ENCODE measurements around the gene ALG1. TPM values are rescaled to one million over a fixed set of nuclear protein-coding genes. Genes with fewer than 3 reads are reported as not detected.

Gene ALG1, protein sequence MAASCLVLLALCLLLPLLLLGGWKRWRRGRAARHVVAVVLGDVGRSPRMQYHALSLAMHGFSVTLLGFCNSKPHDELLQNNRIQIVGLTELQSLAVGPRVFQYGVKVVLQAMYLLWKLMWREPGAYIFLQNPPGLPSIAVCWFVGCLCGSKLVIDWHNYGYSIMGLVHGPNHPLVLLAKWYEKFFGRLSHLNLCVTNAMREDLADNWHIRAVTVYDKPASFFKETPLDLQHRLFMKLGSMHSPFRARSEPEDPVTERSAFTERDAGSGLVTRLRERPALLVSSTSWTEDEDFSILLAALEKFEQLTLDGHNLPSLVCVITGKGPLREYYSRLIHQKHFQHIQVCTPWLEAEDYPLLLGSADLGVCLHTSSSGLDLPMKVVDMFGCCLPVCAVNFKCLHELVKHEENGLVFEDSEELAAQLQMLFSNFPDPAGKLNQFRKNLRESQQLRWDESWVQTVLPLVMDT
- 10 to 100 TPM; 29.2 to 47.5 (median 32.8) TPM for polyA plus RNA-seq

DNA sequence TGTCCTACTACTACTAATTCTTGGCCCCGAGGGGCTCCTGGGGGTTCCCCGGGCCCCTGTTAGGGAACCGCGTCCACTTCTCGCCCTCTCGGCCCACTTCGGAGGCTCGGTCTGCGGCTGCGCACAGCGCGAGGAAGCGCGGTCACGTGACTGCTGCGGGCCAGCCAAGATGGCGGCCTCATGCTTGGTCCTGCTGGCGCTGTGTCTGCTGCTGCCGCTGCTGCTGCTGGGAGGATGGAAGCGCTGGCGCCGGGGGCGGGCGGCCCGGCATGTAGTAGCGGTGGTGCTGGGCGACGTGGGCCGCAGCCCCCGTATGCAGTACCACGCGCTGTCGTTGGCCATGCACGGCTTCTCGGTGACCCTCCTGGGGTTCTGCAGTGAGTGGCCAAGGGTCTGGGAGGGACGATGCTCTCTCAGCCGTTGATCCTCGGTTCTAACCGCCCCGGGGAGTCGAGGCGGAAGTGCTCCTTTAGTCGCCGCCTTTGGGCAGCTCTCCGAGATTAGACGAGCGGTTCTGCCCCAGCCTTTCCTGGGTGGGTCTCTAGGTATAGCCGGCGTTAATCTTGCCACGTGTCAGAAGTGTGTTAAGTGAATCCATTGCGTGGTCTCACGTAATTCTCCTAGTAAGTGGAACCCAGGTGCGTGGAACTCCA, at the start of gene ALG1:
ALG1 (plus strand) TSS at position 163 of the 653 bp plus-strand sequence; CDS start at position 170, 7 bp downstream.
- Mint-ChIP-seq H3K36me3 (peaks cover 4 to 12% (median 5%) of the 10 kb centered on the region in 3 donors), H3K27ac (peak within 1 kb of the TSS; percentile 93 to 97 (median 96)), H3K9me3 (no peaks in the 10 kb centered on the region), H3K4me3 (peak within 1 kb of the TSS; percentile 90 to 99 (median 96)), H3K27me3 (ENCODE audit: low read depth in 3 of 3) (peaks cover 7 to 13% (median 12%) of the 10 kb centered on the region in 3 donors), H3K4me1 (peaks cover 29 to 34% of the 10 kb centered on the region in 2 donors)
- DNase-seq = peak; percentile 88 to 90 (median 89)

DNA sequence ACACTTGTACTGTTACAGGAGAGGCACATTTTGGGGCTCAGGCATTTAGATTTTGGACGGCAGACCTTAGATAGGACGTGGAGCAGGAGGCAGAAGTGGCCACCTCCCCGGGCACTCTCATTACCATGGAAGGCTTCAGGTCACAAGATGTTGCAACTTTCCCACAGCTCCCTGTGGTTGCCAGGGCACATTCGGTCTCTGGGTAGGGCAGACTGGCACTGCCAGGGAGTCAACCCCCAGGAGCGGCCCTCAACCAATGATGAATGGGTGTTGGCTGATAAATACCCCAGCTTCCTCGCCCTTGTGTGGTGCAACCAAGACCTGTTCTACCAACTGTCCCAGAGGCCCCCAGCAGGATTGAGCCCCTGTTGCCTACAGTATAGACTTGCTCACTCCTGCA, 49.1 kb upstream of the ALG1 start:
- Mint-ChIP-seq H3K27ac (no peak overlapping the region), H3K4me3 (no peak overlapping the region), H3K9me3 (no peaks in the 10 kb centered on the region), H3K4me1 (no peaks in the 10 kb centered on the region), H3K27me3 (ENCODE audit: low read depth in 3 of 3) (peaks cover 0 to 4% (median 4%) of the 10 kb centered on the region in 3 donors), H3K36me3 (no peaks in the 10 kb centered on the region)
- no peak for DNase-seq

DNA sequence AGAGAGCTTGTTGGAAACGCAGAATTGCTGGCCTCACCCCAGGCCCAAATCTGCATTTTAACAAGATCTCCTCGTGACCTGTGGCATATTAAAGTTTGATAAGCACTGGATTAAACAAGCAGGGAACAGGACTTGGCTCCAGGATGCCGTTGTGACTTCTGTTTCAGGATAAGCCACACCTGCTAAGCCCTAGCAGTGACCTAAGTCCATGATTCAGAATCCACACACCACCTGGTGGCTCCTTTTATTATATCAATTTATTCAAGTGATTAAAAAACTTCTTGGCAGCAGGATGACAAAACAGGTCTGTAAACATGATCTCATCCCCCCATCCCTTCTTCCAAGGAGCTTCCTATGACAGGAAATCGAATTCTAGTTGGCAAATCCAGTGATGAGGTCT, 47.0 kb upstream of the ALG1 start:
- Mint-ChIP-seq H3K27me3 (ENCODE audit: low read depth in 3 of 3) (peaks cover 0 to 6% (median 4%) of the 10 kb centered on the region in 3 donors), H3K4me3 (no peak overlapping the region), H3K4me1 (peaks cover 0 to 2% of the 10 kb centered on the region in 2 donors), H3K9me3 (no peaks in the 10 kb centered on the region), H3K27ac (no peak overlapping the region), H3K36me3 (peaks cover 0 to 4% (median 4%) of the 10 kb centered on the region in 3 donors)
- no peak for DNase-seq

DNA sequence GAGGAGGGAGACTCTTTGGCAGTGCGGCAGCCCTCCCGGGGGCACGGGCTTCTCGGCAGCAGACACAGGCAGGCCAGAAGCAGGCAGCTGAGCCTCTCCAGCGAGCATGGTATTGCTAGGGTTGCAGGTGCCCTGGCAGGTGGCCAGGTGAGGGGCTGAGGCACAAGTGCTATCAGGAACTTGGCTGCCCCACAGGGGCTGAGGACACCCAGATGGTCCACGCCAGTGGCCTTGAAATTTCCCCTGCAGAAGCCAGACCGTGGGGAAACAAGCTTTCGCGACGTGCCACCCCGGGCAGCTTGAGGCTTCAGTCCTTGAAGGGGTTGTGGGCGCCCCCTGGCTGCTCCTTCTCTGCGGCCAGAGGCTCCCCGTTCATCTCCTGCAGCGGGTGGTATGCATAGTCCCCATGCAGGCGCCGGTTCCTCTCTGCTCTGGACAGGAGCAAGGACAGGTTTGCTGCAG, 46.4 kb upstream of the ALG1 start:
- Mint-ChIP-seq H3K27me3 (ENCODE audit: low read depth in 3 of 3) (peaks cover 0 to 6% (median 2%) of the 10 kb centered on the region in 3 donors), H3K9me3 (no peaks in the 10 kb centered on the region), H3K4me1 (peaks cover 0 to 2% of the 10 kb centered on the region in 2 donors), H3K36me3 (peaks cover 0 to 4% (median 4%) of the 10 kb centered on the region in 3 donors), H3K4me3 (no peak overlapping the region), H3K27ac (no peak overlapping the region)
- DNase-seq = no peak

DNA sequence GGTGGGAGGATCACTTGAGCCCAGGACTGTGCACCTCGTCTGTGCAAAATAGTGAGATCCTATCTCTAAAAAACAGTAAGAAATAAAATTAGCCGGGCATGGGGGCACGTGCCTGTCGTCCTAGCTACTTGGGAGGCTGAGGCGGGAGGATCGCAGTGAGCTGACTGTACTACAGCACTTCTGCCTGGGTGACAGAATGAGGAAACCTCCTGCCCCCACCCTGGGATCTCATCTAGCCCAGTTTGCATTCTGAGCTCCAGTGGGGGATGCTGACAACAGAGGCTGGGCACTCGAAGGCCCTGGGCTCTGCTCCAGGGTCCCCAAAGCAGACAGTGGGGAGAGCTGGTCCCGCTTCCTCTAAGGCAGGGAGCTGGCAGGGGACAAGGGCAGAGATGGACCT, 45.0 kb upstream of the ALG1 start:
- Mint-ChIP-seq H3K9me3 (no peaks in the 10 kb centered on the region), H3K36me3 (peaks cover 0 to 8% (median 4%) of the 10 kb centered on the region in 3 donors), H3K27me3 (ENCODE audit: low read depth in 3 of 3) (peaks cover 0 to 3% (median 3%) of the 10 kb centered on the region in 3 donors), H3K4me1 (peaks cover 0 to 2% of the 10 kb centered on the region in 2 donors), H3K27ac (no peak overlapping the region), H3K4me3 (no peak overlapping the region)
- DNase-seq = no peak

DNA sequence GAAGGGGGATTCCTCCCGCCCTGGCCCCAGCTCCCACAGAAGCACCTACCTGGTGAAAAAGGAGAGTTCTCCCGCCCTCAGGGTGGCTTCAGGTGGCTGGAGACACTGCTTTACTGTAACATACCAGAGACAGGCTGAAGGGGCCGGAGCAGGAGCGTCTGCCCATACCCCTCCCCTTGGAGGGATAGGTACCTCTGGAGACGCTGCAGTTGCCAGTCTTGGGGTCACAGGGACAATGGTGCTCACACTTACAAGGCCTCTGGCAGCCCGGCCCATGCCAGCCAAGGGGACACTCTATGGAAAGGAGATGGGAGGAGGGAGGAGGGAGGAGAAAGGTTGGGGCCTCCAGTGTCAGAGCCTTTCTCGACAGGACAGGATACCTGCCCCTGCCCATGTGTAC, 44.6 kb upstream of the ALG1 start:
- Mint-ChIP-seq H3K9me3 (no peaks in the 10 kb centered on the region), H3K27me3 (ENCODE audit: low read depth in 3 of 3) (peaks cover 0 to 3% (median 2%) of the 10 kb centered on the region in 3 donors), H3K36me3 (peaks cover 0 to 8% (median 4%) of the 10 kb centered on the region in 3 donors), H3K4me1 (peaks cover 0 to 4% of the 10 kb centered on the region in 2 donors), H3K4me3 (no peak overlapping the region), H3K27ac (no peak overlapping the region)
- DNase-seq = no peak

DNA sequence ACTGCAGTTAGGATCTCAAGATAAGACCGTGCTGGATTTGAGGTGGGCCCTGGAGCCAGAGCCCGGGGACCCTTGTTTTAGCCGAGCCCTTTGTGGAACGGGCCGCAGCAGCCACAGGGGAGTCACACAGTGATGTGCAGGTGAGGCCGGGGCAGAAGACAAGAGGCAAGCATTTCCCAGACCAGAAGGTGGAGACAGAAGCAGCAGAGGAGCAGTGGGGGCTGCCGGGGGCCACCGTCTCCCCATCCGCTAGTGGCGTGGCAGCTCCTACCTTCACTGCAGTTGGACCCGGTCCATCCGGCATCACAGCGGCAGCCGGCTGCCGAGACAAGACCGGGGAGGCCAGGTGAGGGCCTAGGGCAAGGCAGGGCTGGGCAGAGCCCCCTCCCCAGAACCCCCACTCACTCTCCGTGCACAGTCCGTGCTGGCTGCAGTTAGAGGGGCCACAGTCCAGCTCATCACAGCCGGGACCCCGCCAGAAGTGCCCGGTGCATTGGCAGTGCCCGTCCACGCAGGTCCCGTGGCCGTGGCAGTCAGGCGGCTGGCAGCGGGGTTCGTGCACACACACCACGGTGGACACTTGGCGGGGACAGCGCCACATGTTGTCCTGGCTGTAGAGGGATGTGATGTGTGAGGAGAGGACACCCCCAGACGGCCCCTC, 43.9 kb upstream of the ALG1 start:
- Mint-ChIP-seq H3K27me3 (ENCODE audit: low read depth in 3 of 3) (peaks cover 0 to 3% (median 2%) of the 10 kb centered on the region in 3 donors), H3K4me1 (peaks cover 2 to 5% of the 10 kb centered on the region in 2 donors), H3K9me3 (no peaks in the 10 kb centered on the region), H3K36me3 (peaks cover 0 to 8% (median 4%) of the 10 kb centered on the region in 3 donors), H3K27ac (no peak overlapping the region), H3K4me3 (no peak overlapping the region)
- DNase-seq = no peak

DNA sequence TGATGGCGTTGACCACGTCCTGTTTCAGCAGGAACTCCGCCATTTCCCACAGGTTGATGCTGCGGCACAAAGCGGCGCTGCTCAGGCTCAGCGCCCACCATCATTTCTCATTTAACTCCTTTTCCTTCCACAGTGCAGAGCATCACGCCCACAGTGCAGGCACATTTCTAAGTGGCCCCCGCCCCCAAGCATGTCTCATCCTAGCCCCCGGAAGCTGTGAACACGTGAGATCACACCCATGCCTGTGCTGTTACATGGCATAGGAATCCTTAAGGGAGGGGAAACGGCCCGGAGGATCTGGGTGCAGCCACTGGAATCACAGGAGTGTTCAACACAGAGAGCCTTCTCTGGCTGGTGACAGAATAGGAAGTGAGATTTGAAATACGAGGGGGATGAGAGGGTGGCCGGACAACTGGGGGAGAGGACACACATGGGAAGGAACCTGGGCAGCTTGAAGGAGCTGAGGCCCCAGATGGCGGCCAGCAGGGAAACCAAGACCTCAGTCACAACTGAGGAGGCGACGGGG, 42.6 kb upstream of the ALG1 start:
- H3K9me3 Mint-ChIP-seq = no peaks in the 10 kb centered on the region
- peaks cover 10 to 11% of the 10 kb centered on the region in 2 donors for H3K4me1 Mint-ChIP-seq
- no peak overlapping the region for H3K27ac Mint-ChIP-seq
- H3K27me3 Mint-ChIP-seq (ENCODE audit: low read depth in 3 of 3) = peaks cover 3 to 5% (median 4%) of the 10 kb centered on the region in 3 donors
- no peak for DNase-seq
- peaks cover 0 to 8% (median 4%) of the 10 kb centered on the region in 3 donors for H3K36me3 Mint-ChIP-seq
- no peak overlapping the region for H3K4me3 Mint-ChIP-seq

DNA sequence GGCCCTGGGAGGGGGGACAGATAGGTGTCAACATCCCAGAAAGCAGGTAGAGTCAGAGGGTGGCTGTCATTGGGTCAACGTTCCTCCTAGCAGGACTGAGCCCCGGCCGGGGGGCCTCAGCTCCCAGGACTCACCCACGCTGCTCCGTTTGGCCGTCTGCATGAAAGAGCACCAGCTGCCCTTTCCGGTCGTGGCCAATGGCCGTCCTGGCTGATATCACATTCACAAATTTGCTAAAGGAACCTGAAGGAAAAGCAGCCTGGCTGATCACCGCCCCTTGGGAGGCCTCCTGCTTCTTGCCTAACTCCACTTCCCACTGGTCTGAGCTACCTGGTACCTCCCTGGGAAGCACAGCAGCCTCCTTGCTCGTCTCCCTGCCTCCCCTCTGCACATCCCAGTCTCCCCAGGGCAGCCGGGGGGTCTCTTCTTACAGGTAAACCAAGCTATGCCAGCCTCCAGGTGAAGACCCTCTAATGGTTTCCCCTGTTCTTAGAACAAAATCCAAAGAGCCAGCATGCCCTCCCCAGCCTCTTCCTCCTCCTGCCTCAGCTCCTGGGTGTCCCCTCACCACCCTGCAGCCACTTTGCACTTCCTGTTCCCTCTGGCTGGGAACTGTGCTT, 41.3 kb upstream of the ALG1 start:
- peak overlapping the region in 1 of 5 donors; percentile 7 for H3K4me3 Mint-ChIP-seq
- no peak overlapping the region for H3K27ac Mint-ChIP-seq
- peaks cover 16 to 21% of the 10 kb centered on the region in 2 donors for H3K4me1 Mint-ChIP-seq
- no peak for DNase-seq
- no peaks in the 10 kb centered on the region for H3K9me3 Mint-ChIP-seq
- peaks cover 3 to 8% (median 7%) of the 10 kb centered on the region in 3 donors for H3K27me3 Mint-ChIP-seq (ENCODE audit: low read depth in 3 of 3)
- peaks cover 0 to 8% (median 4%) of the 10 kb centered on the region in 3 donors for H3K36me3 Mint-ChIP-seq

DNA sequence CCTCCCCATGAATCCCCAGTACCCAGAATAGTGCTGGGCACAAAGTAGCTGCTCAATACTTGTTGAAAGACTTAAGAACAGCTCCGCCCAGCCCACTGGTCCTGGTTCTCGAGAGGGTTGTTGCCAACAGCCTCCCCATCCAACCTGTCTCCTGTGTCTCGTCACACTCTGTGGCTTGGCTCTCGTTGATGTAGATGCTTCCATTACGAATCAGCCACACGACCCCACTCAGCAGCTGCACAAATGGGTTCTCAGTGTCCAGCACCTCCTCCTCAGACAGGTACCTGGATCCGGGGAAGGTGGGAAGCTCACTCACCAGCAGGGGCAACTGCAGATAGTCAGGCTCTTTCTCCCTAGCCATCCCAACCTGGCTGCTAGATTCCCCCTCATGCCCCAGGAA, 40.0 kb upstream of the ALG1 start:
- no peak for DNase-seq
- Mint-ChIP-seq H3K9me3 (no peaks in the 10 kb centered on the region), H3K27ac (peak overlapping the region in 1 of 6 donors; percentile 42), H3K36me3 (peaks cover 0 to 8% (median 4%) of the 10 kb centered on the region in 3 donors), H3K4me1 (peaks cover 16 to 21% of the 10 kb centered on the region in 2 donors), H3K4me3 (peak overlapping the region in 3 of 5 donors; percentile 42 to 74 (median 58)), H3K27me3 (ENCODE audit: low read depth in 3 of 3) (peaks cover 3 to 8% (median 7%) of the 10 kb centered on the region in 3 donors)

DNA sequence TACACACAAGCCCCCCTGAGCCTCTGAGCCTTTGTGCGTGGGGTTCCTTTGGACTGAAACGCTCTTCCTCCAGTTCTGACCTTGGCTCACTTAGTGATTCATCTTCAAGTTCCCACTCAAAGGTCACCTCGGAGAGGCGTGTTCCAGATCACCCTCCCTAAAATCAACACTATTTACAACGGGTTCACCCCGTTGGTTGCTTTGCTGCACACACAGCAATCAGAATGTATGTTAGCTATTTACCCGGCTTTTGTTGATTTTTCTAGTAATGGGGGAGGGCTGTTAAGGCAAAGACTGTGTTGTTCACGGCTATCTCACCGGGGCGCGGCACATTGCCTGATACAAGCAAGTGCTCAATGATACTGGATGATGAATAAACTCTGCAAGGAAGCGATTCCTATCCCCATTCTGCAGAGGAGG, 38.9 kb upstream of the ALG1 start:
- peaks cover 0 to 8% (median 4%) of the 10 kb centered on the region in 3 donors for H3K36me3 Mint-ChIP-seq
- no peaks in the 10 kb centered on the region for H3K9me3 Mint-ChIP-seq
- H3K27me3 Mint-ChIP-seq (ENCODE audit: low read depth in 3 of 3) = peaks cover 3 to 8% (median 7%) of the 10 kb centered on the region in 3 donors
- DNase-seq = no peak
- peaks cover 16 to 21% of the 10 kb centered on the region in 2 donors for H3K4me1 Mint-ChIP-seq
- H3K4me3 Mint-ChIP-seq = peak overlapping the region; percentile 65 to 83 (median 75)
- peak overlapping the region in 5 of 6 donors; percentile 5 to 67 (median 34) for H3K27ac Mint-ChIP-seq

DNA sequence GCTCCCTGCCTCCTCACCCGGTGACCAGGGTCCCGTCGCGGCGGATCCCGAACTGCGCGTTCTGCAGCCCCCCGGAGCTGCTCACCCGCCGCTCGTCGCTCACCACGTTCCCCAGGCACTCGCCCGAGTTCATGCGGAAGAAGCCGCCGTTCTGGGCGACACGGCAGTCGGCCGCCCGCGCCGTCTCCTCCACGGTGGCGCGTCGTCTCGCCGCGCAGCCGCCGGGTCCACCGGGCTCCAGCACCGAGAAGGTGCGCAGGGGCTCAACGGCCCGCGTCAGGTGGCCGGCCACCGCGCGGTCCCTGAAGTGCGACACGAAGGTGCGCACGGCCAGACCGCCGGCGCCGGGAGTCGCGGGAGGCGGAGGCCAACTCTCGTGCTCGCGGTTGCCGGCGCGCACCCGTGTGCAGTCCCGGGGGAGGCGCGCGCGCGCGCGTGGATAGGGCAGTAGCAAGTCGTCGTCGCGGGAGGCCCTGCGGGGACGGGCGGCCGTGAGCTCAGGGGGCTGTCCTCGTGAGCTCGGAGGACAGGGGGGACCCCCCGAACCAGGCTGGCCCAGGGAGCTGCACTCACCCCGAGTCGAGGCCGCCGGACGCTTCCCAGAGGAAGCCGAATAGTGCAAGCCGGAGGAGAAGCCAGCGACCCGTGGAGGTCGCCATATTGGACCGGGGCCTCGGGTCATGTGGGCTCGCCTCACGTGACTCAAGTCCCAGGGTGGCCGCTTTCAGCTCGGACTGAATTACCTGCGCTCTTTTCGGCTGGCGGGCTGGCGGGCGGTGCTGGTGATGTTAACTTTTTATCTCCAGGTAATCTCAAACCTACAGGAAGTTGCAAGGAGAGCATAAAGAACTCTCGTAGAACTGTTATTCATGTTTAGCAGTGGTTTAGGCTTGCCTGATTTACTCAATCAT, 38.1 kb upstream of the ALG1 start, which contains the start of gene NAGPA:
NAGPA (minus strand) TSS at position 680 of the 911 bp plus-strand sequence; CDS start at position 659, 21 bp downstream.
- Mint-ChIP-seq H3K36me3 (peaks cover 0 to 8% (median 4%) of the 10 kb centered on the region in 3 donors), H3K27ac (peak within 1 kb of the TSS; percentile 68 to 90 (median 87)), H3K4me3 (peak within 1 kb of the TSS; percentile 86 to 89 (median 87)), H3K4me1 (peaks cover 16 to 21% of the 10 kb centered on the region in 2 donors), H3K9me3 (no peaks in the 10 kb centered on the region), H3K27me3 (ENCODE audit: low read depth in 3 of 3) (peaks cover 3 to 8% (median 7%) of the 10 kb centered on the region in 3 donors)
- peak; percentile 78 to 84 (median 81) for DNase-seq
